Measurements from ENCODE around the gene KLHL6. TPM values are rescaled to one million over a fixed set of nuclear protein-coding genes. Genes with fewer than 3 reads are reported as not detected.

The KLHL6 gene
- total RNA-seq, 2 donors from 2014 or later = 6.6 to 10.2 TPM

GRCh38 chr3:183564046-183564445, 8.5 kb upstream of the KLHL6 start:
- TF ChIP-seq CTCF (IDR thresholded peaks at IDR 0.05) = no peak
- ATAC-seq (ENCODE audit: insufficient number of reproducible peaks, low FRiP score, low read depth) = no peak
- no peaks in the 10 kb centered on the region for H3K27me3 ChIP-seq (replicated peaks; ENCODE audit: insufficient read depth)
- H3K36me3 ChIP-seq = no peaks in the 10 kb centered on the region
- no peaks in the 10 kb centered on the region for H3K9me3 ChIP-seq
- no peak overlapping the region for H3K4me3 ChIP-seq
- no peak overlapping the region for H3K27ac ChIP-seq
- no peaks in the 10 kb centered on the region for H3K4me1 ChIP-seq (ENCODE audit: control insufficient read depth in 1 of 2, low read depth in 2 of 2)
- DNase-seq (ENCODE audit: low spot score) = no peak

DNA sequence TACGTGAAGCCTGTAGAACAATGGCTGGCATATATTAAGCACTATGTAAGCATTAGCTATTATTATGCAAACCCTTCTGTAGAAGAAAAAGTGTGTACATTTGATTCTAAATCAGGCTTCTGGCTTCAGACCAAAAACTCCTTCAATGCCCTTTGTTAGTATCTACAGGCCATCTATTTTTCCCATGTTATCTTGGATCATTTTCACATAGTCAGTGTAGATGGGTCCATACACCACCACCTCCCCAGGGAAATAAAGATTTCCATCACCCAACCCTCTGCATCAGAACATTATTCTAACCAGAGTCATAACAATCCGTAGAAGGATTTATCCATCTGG, 8.0 kb upstream of the KLHL6 start:
- ATAC-seq (ENCODE audit: insufficient number of reproducible peaks, low FRiP score, low read depth) = no peak
- Histone ChIP-seq H3K9me3 (no peaks in the 10 kb centered on the region), H3K36me3 (no peaks in the 10 kb centered on the region), H3K27ac (no peak overlapping the region), H3K4me3 (no peak overlapping the region), H3K4me1 (ENCODE audit: control insufficient read depth in 1 of 2, low read depth in 2 of 2) (no peaks in the 10 kb centered on the region), H3K27me3 (replicated peaks; ENCODE audit: insufficient read depth) (no peaks in the 10 kb centered on the region)
- DNase-seq (ENCODE audit: low spot score) = no peak
- no peak for TF ChIP-seq CTCF (IDR thresholded peaks at IDR 0.05)

GRCh38 chr3:183560607-183561006, 5.1 kb upstream of the KLHL6 start:
- Histone ChIP-seq H3K27ac (no peak overlapping the region), H3K9me3 (no peaks in the 10 kb centered on the region), H3K36me3 (no peaks in the 10 kb centered on the region), H3K4me3 (no peak overlapping the region), H3K27me3 (replicated peaks; ENCODE audit: insufficient read depth) (no peaks in the 10 kb centered on the region), H3K4me1 (ENCODE audit: control insufficient read depth in 1 of 2, low read depth in 2 of 2) (no peaks in the 10 kb centered on the region)
- DNase-seq (ENCODE audit: low spot score) = no peak
- TF ChIP-seq CTCF (IDR thresholded peaks at IDR 0.05) = no peak
- no peak for ATAC-seq (ENCODE audit: insufficient number of reproducible peaks, low FRiP score, low read depth)

GRCh38 chr3:183558495-183558894, 3.0 kb upstream of the KLHL6 start:
- Histone ChIP-seq H3K27ac (no peak overlapping the region), H3K4me1 (ENCODE audit: control insufficient read depth in 1 of 2, low read depth in 2 of 2) (no peaks in the 10 kb centered on the region), H3K4me3 (no peak overlapping the region), H3K36me3 (no peaks in the 10 kb centered on the region), H3K9me3 (no peaks in the 10 kb centered on the region), H3K27me3 (replicated peaks; ENCODE audit: insufficient read depth) (no peaks in the 10 kb centered on the region)
- ATAC-seq (ENCODE audit: insufficient number of reproducible peaks, low FRiP score, low read depth) = no peak
- DNase-seq (ENCODE audit: low spot score) = no peak
- TF ChIP-seq CTCF (IDR thresholded peaks at IDR 0.05) = no peak

GRCh38 chr3:183556722-183557121, 1.2 kb upstream of the KLHL6 start:
- DNase-seq (ENCODE audit: low spot score) (no peak), ATAC-seq (ENCODE audit: insufficient number of reproducible peaks, low FRiP score, low read depth) (no peak)
- H3K4me3 ChIP-seq = no peak overlapping the region
- H3K27me3 ChIP-seq (replicated peaks; ENCODE audit: insufficient read depth) = no peaks in the 10 kb centered on the region
- H3K4me1 ChIP-seq (ENCODE audit: control insufficient read depth in 1 of 2, low read depth in 2 of 2) = peaks cover 0 to 3% of the 10 kb centered on the region in 2 donors
- no peak overlapping the region for H3K27ac ChIP-seq
- no peaks in the 10 kb centered on the region for H3K9me3 ChIP-seq
- no peaks in the 10 kb centered on the region for H3K36me3 ChIP-seq
- TF ChIP-seq CTCF (IDR thresholded peaks at IDR 0.05) = no peak

Measured in thoracic aorta (tissue), 2 donors.